SU-DHL-6 (cell line): ENCODE results near the gene DUSP28.

Experiments
- H2AFZ ChIP-seq: fragments of 200-600 bp; sonication (generic); 2 replicates; pipeline ENCODE4 v1.6.1; 2014; ENCODE audit warnings: low read depth, mild to moderate bottlenecking, moderate library complexity, mixed read lengths, antibody characterized with exemption, low read length; ENCODE audit not compliant: severe bottlenecking
- H3F3A ChIP-seq: fragments of 200-600 bp; shearing (Covaris generic); 2 replicates; pipeline ENCODE4 v1.6.0; 2016; ENCODE audit warnings: antibody characterized with exemption, mild to moderate bottlenecking; ENCODE audit not compliant: insufficient read depth
- H3K27ac ChIP-seq: fragments of 200-600 bp; sonication (generic); 2 replicates; pipeline ENCODE4 v1.5.1; 2016; ENCODE audit warnings: low read depth, mild to moderate bottlenecking, low read length, moderate library complexity, mixed read lengths
- H3K27me3 ChIP-seq: fragments of 200-600 bp; sonication (generic), shearing (Covaris generic); 2 replicates; pipeline ENCODE4 v1.6.0; 2014; ENCODE audit warnings: mild to moderate bottlenecking, low read length
- H3K36me3 ChIP-seq: fragments of 200-600 bp; sonication (generic); 2 replicates; pipeline ENCODE4 v1.6.1; 2014; ENCODE audit warnings: mild to moderate bottlenecking, low read length, mixed read lengths
- H3K4me2 ChIP-seq: fragments of 300-600, 200-600 bp; shearing (Covaris generic), sonication (generic); 2 replicates; pipeline ENCODE4 v1.6.0; 2014; ENCODE audit warnings: low read length, low read depth, mild to moderate bottlenecking; ENCODE audit not compliant: poor library complexity, severe bottlenecking
- H3K4me3 ChIP-seq: fragments of 200-600 bp; sonication (generic); 2 replicates; pipeline ENCODE4 v1.5.1; 2014; ENCODE audit warnings: antibody characterized with exemption, low read length, mild to moderate bottlenecking, mixed read lengths; ENCODE audit not compliant: insufficient read depth, poor library complexity, severe bottlenecking
- H3K79me2 ChIP-seq: fragments of 200-600 bp; sonication (generic); 2 replicates; pipeline ENCODE4 v1.6.1; 2014; ENCODE audit warnings: mild to moderate bottlenecking, low read length, moderate library complexity; ENCODE audit not compliant: insufficient read depth
- H3K9ac ChIP-seq: fragments of 200-600 bp; sonication (generic); 2 replicates; pipeline ENCODE4 v1.7.0; 2014; ENCODE audit warnings: mild to moderate bottlenecking, low read length
- H3K9me2 ChIP-seq: fragments of 200-600 bp; sonication (generic); replicated peaks from 2 replicates; pipeline ENCODE4 v1.6.1; 2014; ENCODE audit warnings: low read length; ENCODE audit not compliant: insufficient read depth
- H3K9me3 ChIP-seq: fragments of 200-600 bp; sonication (generic); 2 replicates; pipeline ENCODE4 v1.6.1; 2014; ENCODE audit warnings: low read length, mixed read lengths; ENCODE audit not compliant: insufficient read depth
- H4K20me1 ChIP-seq: fragments of 200-600 bp; sonication (generic); 2 replicates; pipeline ENCODE4 v1.6.1; 2014; ENCODE audit warnings: low read depth, mild to moderate bottlenecking, antibody characterized with exemption, low read length, moderate library complexity, mixed read lengths
- CTCF ChIP-seq: fragments of 200-600 bp; sonication (generic); IDR thresholded peaks from one replicate; pipeline ENCODE4 v1.5.1; 2017; ENCODE audit warnings: antibody characterized with exemption, mild to moderate bottlenecking, low read length, moderate library complexity; ENCODE audit not compliant: insufficient read depth, poor library complexity, severe bottlenecking
- EZH2phosphoT487 ChIP-seq: fragments of 200-600 bp; sonication (generic), shearing (Covaris generic); conservative IDR thresholded peaks from 2 replicates; pipeline ENCODE4 v1.6.1; 2018; ENCODE audit warnings: mild to moderate bottlenecking, antibody characterized with exemption, low read length, moderate library complexity, mixed read lengths

The DUSP28 gene

GRCh38 chr2:240556553-240557100, 3.5 kb upstream of the DUSP28 start:
- H3K9ac ChIP-seq, result no peak overlapping the region
- H3K27ac ChIP-seq, result no peak overlapping the region
- TF ChIP-seq EZH2phosphoT487 (no peak), CTCF (peak; percentile 52)
- no peaks in the 10 kb centered on the region for H3K27me3 ChIP-seq
- H3K79me2 ChIP-seq, result peaks cover 72% of the 10 kb centered on the region
- H3K4me2 ChIP-seq, result no peak overlapping the region
- no peaks in the 10 kb centered on the region for H4K20me1 ChIP-seq
- no peak overlapping the region for H2AFZ ChIP-seq
- peaks cover 17% of the 10 kb centered on the region for H3K36me3 ChIP-seq
- no peaks in the 10 kb centered on the region for H3K9me2 ChIP-seq
- H3K9me3 ChIP-seq, result peaks cover 12% of the 10 kb centered on the region; the same call in 1 of the 2 replicates
- H3F3A ChIP-seq, result peaks cover 6% of the 10 kb centered on the region; the same call in 1 of the 2 replicates
- no peak overlapping the region for H3K4me3 ChIP-seq

- Histone ChIP-seq H3K79me2 (peaks cover 72% of the 10 kb centered on the region), H3F3A (peaks cover 6% of the 10 kb centered on the region; the same call in 1 of the 2 replicates), H3K27me3 (no peaks in the 10 kb centered on the region), H3K4me2 (no peak overlapping the region), H3K9me3 (peaks cover 6% of the 10 kb centered on the region; the same call in 1 of the 2 replicates), H4K20me1 (no peaks in the 10 kb centered on the region), H3K9ac (no peak overlapping the region), H3K9me2 (no peaks in the 10 kb centered on the region), H3K36me3 (peaks cover 11% of the 10 kb centered on the region), H3K27ac (no peak overlapping the region), H2AFZ (no peak overlapping the region), H3K4me3 (no peak overlapping the region)
- TF ChIP-seq CTCF (peak; percentile 1), EZH2phosphoT487 (no peak)
Observed at GRCh38 chr2:240557101-240557751, 2.9 kb upstream of the DUSP28 start.

DNA sequence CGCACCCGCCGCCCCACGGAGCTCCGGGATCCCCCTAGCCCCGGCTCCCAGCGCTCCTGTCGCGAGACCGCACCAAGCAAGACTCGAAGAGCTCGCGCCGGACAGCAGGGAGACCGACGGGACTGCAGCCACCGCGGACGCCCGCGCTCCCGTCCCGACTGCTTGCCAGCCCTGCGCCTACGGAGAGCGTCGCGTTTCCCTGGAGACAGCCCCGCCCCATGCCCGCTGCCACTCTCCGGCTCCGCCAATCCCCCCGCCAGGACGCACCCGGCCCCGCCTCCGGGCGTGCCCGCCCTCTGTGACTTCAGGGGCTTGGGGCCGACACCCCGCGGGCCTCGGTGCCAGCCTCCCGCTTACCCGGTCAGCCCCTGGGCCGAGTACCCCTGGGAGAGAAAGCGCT, 2.3 kb upstream of the DUSP28 start, which contains the start of gene ANKMY1:
TSS of gene ANKMY1 (minus strand) at position 181 of the 400 bp plus-strand sequence. CDS start 653 bp downstream, outside the sequence.
- no peak within 1 kb of the TSS for H3K27ac ChIP-seq
- H3K36me3 ChIP-seq, result peaks cover 6% of the 10 kb centered on the region
- H3K27me3 ChIP-seq, result no peaks in the 10 kb centered on the region
- H3K9me3 ChIP-seq, result peaks cover 4% of the 10 kb centered on the region; the same call in 1 of the 2 replicates
- H2AFZ ChIP-seq, result no peak within 1 kb of the TSS
- H3K9me2 ChIP-seq, result no peaks in the 10 kb centered on the region
- TF ChIP-seq EZH2phosphoT487 (no peak), CTCF (no peak)
- peaks cover 72% of the 10 kb centered on the region for H3K79me2 ChIP-seq
- no peak within 1 kb of the TSS for H3K4me3 ChIP-seq
- peak within 1 kb of the TSS; percentile 99 for H3K9ac ChIP-seq
- H4K20me1 ChIP-seq, result no peaks in the 10 kb centered on the region
- H3F3A ChIP-seq, result peaks cover 6% of the 10 kb centered on the region; the same call in 1 of the 2 replicates
- H3K4me2 ChIP-seq, result peak within 1 kb of the TSS; percentile 93
